Liver (tissue), 9 donors: Measurements from ENCODE around the gene SGF29. TPM values are rescaled to one million over a fixed set of nuclear protein-coding genes. Genes with fewer than 3 reads are reported as not detected.

Experiments used
- DNase-seq: peaks from one replicate; pipeline ENCODE4 v3.0.0-alpha.2; 2017; ENCODE audit warnings: low spot score
- H3K27ac ChIP-seq, 2 donors: one replicate each; pipeline ENCODE4 v1.7.0; 2013; ENCODE audit warnings: inconsistent platforms in 2 of 2, low read length in 2 of 2, control low read depth in 1 of 2, low read depth in 1 of 2, mild to moderate bottlenecking in 1 of 2
- H3K27me3 ChIP-seq, 4 donors: one replicate each; pipeline versions ENCODE4 v1.6.1 to v1.7.0; 2013; ENCODE audit warnings: low read length in 3 of 4, inconsistent platforms in 1 of 4, mild to moderate bottlenecking in 1 of 4, moderate library complexity in 1 of 4; ENCODE audit not compliant: control insufficient read depth in 4 of 4, insufficient read depth in 4 of 4
- H3K36me3 ChIP-seq, 4 donors: one replicate each; pipeline versions ENCODE4 v1.6.1 to v1.7.0; 2013; ENCODE audit warnings: low read length in 3 of 4, mild to moderate bottlenecking in 3 of 4, low read depth in 1 of 4, moderate library complexity in 1 of 4; ENCODE audit not compliant: control insufficient read depth in 4 of 4, insufficient read depth in 3 of 4
- H3K4me1 ChIP-seq, 4 donors: one replicate each; pipeline versions ENCODE4 v1.6.1 to v1.7.0; 2013; ENCODE audit warnings: low read length in 3 of 4, mild to moderate bottlenecking in 3 of 4, moderate library complexity in 1 of 4; ENCODE audit not compliant: control insufficient read depth in 4 of 4, insufficient read depth in 4 of 4
- H3K4me3 ChIP-seq, 3 donors: one replicate each; pipeline versions ENCODE4 v1.6.1 to v1.7.0; 2013; ENCODE audit warnings: low read length in 3 of 3, control low read depth in 1 of 3, low read depth in 1 of 3, mild to moderate bottlenecking in 1 of 3
- H3K9ac ChIP-seq, 2 donors: one replicate each; pipeline ENCODE4 v1.7.0; 2013; ENCODE audit warnings: low read length in 2 of 2, mild to moderate bottlenecking in 2 of 2, moderate library complexity in 2 of 2, control low read depth in 1 of 2, low read depth in 1 of 2
- H3K9me3 ChIP-seq, 4 donors: one replicate each; pipeline versions ENCODE4 v1.6.1 to v1.7.0; 2013; ENCODE audit warnings: low read length in 3 of 4; ENCODE audit not compliant: control insufficient read depth in 4 of 4
- CTCF ChIP-seq: fragments of 150-350 bp; IDR thresholded peaks from 2 replicates; pipeline ENCODE4 v1.5.1; 2017; ENCODE audit warnings: improper control_type of control experiment, low read depth, low read length; ENCODE audit not compliant: missing input control
- EGR1 ChIP-seq, 2 donors: IDR thresholded peaks; 2 replicates each; pipeline ENCODE4 v1.6.1; 2016 to 2018; ENCODE audit warnings: antibody characterized with exemption in 2 of 2, low read depth in 2 of 2
- FOXA1 ChIP-seq: IDR thresholded peaks from 2 replicates; pipeline ENCODE4 v1.6.1; 2016; ENCODE audit warnings: antibody characterized with exemption
- FOXA2 ChIP-seq: IDR thresholded peaks from 2 replicates; pipeline ENCODE4 v1.6.1; 2016; ENCODE audit warnings: antibody characterized with exemption
- GABPA ChIP-seq, 2 donors: IDR thresholded peaks in 1 of 2; conservative IDR thresholded peaks in 1 of 2; 2 replicates each; pipeline ENCODE4 v1.6.1; 2016; ENCODE audit warnings: antibody characterized with exemption in 2 of 2, mild to moderate bottlenecking in 1 of 2, moderate library complexity in 1 of 2
- HNF4A ChIP-seq, 2 donors: conservative IDR thresholded peaks; 2 replicates each; pipeline ENCODE4 v1.6.1; 2016; ENCODE audit warnings: antibody characterized with exemption in 2 of 2, mild to moderate bottlenecking in 2 of 2
- HNF4G ChIP-seq: IDR thresholded peaks from 2 replicates; pipeline ENCODE4 v1.6.1; 2016; ENCODE audit warnings: antibody characterized with exemption
- JUND ChIP-seq, 2 donors: IDR thresholded peaks; 2 replicates each; pipeline ENCODE4 v1.6.1; 2016; ENCODE audit warnings: antibody characterized with exemption in 2 of 2
- MAX ChIP-seq: IDR thresholded peaks from 2 replicates; pipeline ENCODE4 v1.6.1; 2016; ENCODE audit warnings: antibody characterized with exemption
- NR2F2 ChIP-seq: IDR thresholded peaks from 2 replicates; pipeline ENCODE4 v1.6.1; 2016; ENCODE audit warnings: antibody characterized with exemption
- RAD21 ChIP-seq, 2 donors: IDR thresholded peaks; 2 replicates each; pipeline ENCODE4 v1.6.1; 2016; ENCODE audit warnings: antibody characterized with exemption in 2 of 2, mild to moderate bottlenecking in 2 of 2
- REST ChIP-seq: IDR thresholded peaks from 2 replicates; pipeline ENCODE4 v1.6.1; 2016; ENCODE audit warnings: antibody characterized with exemption, mild to moderate bottlenecking
- RXRA ChIP-seq, 2 donors: IDR thresholded peaks; 2 replicates each; pipeline ENCODE4 v1.6.1; 2017 to 2018; ENCODE audit warnings: antibody characterized with exemption in 2 of 2, mild to moderate bottlenecking in 1 of 2
- SP1 ChIP-seq: IDR thresholded peaks from 2 replicates; pipeline ENCODE4 v1.6.1; 2018; ENCODE audit warnings: antibody characterized with exemption, mild to moderate bottlenecking
- TAF1 ChIP-seq: conservative IDR thresholded peaks from 2 replicates; pipeline ENCODE4 v1.6.1; 2016; ENCODE audit warnings: antibody characterized with exemption, mild to moderate bottlenecking
- YY1 ChIP-seq: IDR thresholded peaks from 2 replicates; pipeline ENCODE4 v1.6.1; 2016; ENCODE audit warnings: antibody characterized with exemption, mild to moderate bottlenecking
- WGBS: extraction: QIAGEN DNeasy Blood & Tissue Kit; methylation state at CpG from one replicate; pipeline ENCODE4 v1.1.7; 2013; 5-methylcytosine and 5-hydroxymethylcytosine counted together
- polyA plus RNA-seq, 2 donors: library from polyadenylated mRNA; stranded (reverse) in 1 of 2; unstranded in 1 of 2; fragments of 200-250 nt in 1 of 2; fragments of >200 nt in 1 of 2; fragmentation: Nextera tagmentation in 1 of 2; extraction: Ambion mirVana in 1 of 2; gene quantifications; one replicate each; pipeline versions ENCODE4 v1.2.1 to v1.2.3, GENCODE V29; 2013 to 2015
- total RNA-seq, 2 donors: library from RNA; depleted of rRNA; stranded (reverse); fragments of >200 nt; gene quantifications; one replicate each; pipeline ENCODE4 v1.2.3, GENCODE V29; 2014
- TF ChIP-seq, protein P1 (sequence below): IDR thresholded peaks from 2 replicates; pipeline ENCODE4 v1.6.1; 2016; ENCODE audit warnings: antibody characterized with exemption
- donor health status: healthy.
- donor health status: healthy.
- donor health status: healthy.
- donor health status: healthy.
- donor health status: healthy.

SGF29 gene
- total and polyA plus RNA-seq, 4 donors = 6.5 to 18.1 (median 10.5) TPM

DNA sequence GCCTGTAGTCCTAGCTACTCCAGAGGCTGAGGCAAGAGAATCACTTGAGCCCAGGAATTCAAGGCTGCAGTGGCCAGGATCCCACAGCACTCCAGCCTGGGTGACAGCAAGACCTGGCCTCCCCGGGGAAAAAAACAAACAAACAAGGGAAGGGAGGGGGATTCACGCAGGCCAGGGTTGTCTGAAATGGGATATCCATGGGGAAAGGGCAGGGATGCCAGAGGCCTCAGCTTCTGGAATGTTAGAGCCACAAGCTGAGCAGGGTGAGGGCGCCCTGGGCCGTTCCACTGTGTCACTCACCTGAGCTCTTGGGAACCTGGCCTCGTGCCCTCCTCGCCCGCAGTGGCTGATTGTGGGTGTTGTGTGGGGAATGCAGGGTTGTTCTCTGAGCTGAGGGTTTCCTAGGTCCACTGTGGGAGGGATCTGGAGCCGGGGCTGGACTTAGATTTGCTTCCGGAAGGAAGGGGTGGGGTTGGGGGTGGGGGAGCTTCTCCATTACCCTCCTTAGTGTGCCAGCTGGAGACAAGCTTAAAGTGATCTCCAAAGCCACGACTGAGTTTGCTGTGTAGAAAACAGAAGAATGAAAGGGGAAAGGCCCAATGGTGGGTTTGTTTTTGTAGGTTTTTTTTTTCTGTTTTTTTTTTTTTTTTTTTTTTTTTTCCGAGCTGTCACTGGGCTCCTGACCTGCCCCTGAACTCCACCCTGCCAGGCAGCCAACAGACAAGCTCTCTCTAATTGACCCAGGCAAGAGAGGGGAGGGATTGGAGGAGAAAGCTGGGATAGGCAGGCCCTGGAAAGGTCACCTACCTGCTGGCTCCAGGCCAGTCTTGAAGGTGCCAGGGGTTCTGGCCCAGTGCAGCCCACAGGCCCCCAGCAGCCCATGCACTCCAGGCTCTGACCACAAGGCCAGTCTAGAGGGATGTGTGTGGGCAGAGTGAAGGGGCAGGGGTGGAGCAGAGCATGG is 56.2 kb downstream of the SGF29 start, which contains the start of gene SULT1A1:
SULT1A1 (minus strand) TSS at position 414 of the 964 bp plus-strand sequence. CDS start 1,189 bp downstream, outside the sequence.
- H3K9ac ChIP-seq = peak within 1 kb of the TSS; percentile 31 to 45
- 15% methylated on average over 11 of the region's 11 CpGs for WGBS
- no peaks in the 10 kb centered on the region for H3K27me3 ChIP-seq
- H3K36me3 ChIP-seq = peaks cover 3 to 14% (median 10%) of the 10 kb centered on the region in 4 donors
- H3K9me3 ChIP-seq = no peaks in the 10 kb centered on the region
- peak; percentile 54 for DNase-seq
- peak; percentile 33 for TF ChIP-seq MAX
- TF ChIP-seq HNF4G = peak; percentile 38
- TF ChIP-seq FOXA1 = no peak
- TF ChIP-seq EGR1 (IDR thresholded peaks at IDR 0.05; ENCODE audit: low read depth in 2 of 2) = peak in 1 of 2 donors; percentile 24
- no peak for TF ChIP-seq CTCF
- peak; percentile 62 for TF ChIP-seq NR2F2
- peak; percentile 76 for TF ChIP-seq REST
- TF ChIP-seq, protein P1, sequence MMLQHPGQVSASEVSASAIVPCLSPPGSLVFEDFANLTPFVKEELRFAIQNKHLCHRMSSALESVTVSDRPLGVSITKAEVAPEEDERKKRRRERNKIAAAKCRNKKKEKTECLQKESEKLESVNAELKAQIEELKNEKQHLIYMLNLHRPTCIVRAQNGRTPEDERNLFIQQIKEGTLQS = no peak
- TF ChIP-seq SP1 = peak; percentile 82
- no peak for TF ChIP-seq YY1
- peak; percentile 67 to 70 for TF ChIP-seq HNF4A (conservative IDR thresholded peaks at IDR 0.05)
- peak in 1 of 2 donors; percentile 61 for TF ChIP-seq JUND (IDR thresholded peaks at IDR 0.05)
- no peak for TF ChIP-seq FOXA2
- peak in 1 of 2 donors; percentile 46 for TF ChIP-seq RAD21 (IDR thresholded peaks at IDR 0.05)
- TF ChIP-seq TAF1 = no peak
- peak; percentile 84 to 88 for TF ChIP-seq RXRA (IDR thresholded peaks at IDR 0.05)
- TF ChIP-seq GABPA (IDR thresholded peaks at IDR 0.05 in 1 of 2, conservative IDR thresholded peaks at IDR 0.05 in 1 of 2) = peak in 1 of 2 donors; percentile 64
- peak within 1 kb of the TSS; percentile 72 to 84 for H3K27ac ChIP-seq
- H3K4me1 ChIP-seq = peaks cover 5 to 31% (median 28%) of the 10 kb centered on the region in 4 donors
- H3K4me3 ChIP-seq = peak within 1 kb of the TSS; percentile 29 to 71 (median 53)
